GM18858 (cell line): ENCODE results near the gene PPM1F.
"Not testable (repeated sequence)": the region's sequence is repeated elsewhere in the genome, so short reads cannot be mapped to it uniquely, and the experiment has no call there.

ENCODE experiments used
- ATAC-seq: cut with Tn5 transposase; IDR thresholded peaks from one replicate; pipeline ENCODE4 v1.9.1; 2021; ENCODE audit not compliant: unreplicated experiment

PPM1F gene

DNA sequence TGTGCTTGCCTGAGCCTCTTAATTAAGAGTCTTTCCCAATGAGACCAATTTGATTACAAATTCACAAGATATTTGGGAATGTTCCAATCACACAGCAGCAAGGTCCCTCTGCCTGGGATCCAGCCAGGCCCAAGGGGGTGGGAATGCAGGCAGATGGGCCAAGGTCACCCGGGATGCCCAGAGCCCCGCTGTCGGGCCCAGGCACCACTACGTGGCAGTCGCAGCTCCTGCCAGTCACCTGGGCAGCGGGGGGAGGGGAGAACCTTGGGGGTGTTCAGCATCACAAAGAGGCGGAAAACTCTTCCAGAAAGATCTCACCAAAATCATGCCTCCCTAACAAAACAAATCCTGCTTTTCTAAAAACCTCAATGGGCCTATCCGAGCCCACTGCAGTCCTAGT, 30.9 kb downstream of the PPM1F start:
- no peak for ATAC-seq

DNA sequence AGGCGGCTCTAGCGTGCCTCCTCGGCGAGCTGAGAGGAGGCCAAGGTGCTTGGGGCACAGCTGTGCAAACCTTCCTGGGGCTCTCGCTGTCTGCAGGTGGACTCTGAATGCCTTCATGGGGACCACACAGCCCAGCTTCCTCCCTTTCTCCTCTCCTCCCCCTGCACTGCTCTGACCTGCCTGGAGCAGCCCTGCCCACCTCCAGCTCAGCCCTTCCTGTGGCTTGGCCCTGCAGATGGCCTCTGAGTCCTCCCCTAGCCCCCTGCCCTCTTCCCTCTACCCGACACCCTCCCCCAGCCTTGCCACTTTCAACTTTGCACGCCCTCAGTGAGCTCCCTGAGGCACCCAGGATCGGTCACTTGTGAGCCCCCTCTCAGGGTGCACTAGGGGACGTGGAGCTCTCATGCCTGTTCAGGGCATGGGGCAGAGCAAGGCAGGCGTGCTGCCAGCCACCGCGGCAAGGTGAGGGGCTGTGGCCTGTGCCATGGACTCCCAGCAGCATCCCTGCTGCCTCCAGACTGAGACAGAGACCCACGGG, 31.4 kb downstream of the PPM1F start:
- no peak for ATAC-seq

DNA sequence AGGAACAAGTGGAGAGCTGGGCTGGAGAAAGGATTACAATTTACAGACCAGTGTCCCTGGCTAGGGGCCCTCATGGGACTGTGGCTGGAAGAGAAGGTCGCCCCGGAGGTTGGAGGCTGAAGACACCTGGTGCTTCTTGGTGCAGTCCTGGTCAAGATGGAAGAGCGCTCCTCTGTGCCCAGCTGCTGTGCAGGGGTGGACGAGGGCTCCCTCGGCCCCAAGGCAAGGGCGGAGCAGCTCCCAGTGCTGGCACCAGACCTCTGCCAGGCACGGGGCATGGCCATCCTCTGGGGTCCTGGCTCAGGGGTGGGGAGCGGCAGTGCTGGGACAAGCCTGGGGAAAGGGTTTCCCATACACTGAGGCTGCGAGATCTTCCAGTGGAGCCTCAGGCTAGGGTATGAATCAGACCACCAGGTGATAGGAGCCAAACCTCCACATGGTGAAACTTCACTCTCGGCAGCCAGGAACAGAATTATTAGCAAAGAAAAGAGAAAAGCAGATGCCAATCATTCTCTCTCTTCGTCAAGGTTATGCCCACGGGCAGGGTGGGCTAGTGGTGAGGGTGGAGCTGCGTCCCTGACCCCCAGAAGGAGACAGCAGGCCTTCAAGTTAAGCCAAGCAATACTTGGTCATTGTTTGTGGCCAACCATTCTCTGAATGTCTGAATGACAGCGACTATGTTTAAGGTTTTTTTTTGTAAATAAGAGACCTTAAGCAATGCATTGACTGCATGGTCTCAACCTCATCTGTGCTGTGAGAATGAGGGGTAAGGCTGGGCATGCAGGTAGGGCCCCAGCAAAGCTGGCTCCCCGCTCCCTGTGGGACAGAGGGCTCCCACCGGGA, 32.1 kb downstream of the PPM1F start:
- no peak for ATAC-seq

DNA sequence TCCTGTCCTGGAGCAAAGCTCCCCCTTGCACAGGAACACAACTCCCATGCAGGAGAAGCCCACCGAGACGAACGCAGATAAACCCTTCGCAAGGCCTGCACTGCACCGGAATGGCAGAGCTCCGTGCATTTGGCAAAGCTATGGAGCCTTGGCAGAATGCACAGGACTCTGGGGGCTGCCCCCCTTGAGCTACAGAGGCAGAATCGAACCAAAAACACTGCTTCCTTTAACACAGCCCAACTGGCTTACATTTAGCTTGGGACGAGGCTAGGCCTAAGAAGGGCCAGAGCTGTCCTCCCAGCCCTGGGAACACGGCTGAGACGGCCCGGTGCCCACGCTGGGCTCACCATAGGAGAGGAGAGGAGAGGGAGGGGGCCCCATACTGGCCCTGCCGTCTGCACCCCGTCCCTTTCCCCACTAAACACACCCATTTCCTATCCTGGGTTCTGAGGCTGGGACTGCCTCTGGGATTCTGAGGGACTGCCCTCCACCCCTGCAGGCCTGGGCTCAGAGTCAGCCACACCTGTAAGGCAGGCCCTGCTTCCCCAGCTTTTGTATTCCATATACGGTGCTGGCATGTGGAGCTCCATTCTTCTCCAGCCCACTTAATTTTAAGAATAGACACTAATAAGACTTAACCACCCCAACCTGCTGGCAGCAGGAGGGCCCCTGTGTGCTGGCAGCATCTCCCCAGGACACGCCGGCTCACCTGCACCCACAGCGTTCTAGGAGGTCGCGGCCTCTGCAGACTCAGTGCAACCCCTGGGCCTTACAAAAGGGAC, 32.9 kb downstream of the PPM1F start:
- ATAC-seq = no peak

DNA sequence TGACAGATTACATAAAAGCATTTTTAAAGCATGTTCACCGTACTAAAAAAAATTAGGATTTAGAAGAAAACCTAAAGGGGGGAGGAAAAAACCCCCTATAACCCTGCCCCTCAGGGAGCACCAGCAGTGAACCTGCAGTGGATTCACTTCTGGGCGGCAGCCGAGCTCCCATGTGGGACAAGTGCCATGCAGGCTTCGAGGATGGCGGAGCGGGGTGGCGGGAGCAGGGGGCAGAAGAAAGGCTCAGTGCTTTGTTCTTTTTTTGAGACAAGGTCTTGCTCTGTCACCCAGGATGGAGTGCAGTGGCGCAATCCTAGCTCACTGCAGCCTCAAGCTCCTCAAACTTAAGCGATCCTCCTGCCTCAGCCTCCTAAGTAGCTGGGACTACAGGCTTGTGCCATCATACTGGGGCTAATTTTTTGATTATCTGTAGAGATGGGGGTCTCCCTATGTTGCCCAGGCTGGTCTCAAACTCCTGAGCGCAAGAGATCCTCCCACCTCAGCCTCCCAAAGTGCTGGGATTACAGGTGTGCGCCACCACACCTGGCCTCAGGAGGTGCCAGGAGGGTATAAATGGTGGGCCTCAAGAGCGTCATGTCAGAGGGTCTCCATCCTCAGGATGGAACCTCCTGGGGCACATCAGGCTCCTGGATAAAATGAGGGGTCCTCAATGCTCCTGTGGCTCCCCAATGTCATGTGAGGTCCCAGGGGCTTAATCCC, 34.0 kb downstream of the PPM1F start:
- no peak for ATAC-seq

DNA sequence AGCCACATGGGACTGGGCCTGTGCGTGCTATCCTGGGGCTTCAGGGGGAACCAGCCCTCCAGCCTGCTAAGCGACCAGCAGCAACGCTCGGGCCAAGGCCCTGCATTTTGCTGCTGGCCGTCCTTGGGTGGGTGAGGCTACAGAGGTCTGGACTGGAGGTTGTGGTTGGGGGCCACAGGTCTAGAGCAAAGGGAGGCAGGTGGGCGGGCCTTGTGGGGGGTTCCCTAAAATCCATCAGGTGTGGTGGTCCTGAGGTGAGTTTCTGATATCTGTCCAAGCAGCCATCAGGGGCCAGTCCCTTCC, 34.7 kb downstream of the PPM1F start:
- ATAC-seq = no peak

DNA sequence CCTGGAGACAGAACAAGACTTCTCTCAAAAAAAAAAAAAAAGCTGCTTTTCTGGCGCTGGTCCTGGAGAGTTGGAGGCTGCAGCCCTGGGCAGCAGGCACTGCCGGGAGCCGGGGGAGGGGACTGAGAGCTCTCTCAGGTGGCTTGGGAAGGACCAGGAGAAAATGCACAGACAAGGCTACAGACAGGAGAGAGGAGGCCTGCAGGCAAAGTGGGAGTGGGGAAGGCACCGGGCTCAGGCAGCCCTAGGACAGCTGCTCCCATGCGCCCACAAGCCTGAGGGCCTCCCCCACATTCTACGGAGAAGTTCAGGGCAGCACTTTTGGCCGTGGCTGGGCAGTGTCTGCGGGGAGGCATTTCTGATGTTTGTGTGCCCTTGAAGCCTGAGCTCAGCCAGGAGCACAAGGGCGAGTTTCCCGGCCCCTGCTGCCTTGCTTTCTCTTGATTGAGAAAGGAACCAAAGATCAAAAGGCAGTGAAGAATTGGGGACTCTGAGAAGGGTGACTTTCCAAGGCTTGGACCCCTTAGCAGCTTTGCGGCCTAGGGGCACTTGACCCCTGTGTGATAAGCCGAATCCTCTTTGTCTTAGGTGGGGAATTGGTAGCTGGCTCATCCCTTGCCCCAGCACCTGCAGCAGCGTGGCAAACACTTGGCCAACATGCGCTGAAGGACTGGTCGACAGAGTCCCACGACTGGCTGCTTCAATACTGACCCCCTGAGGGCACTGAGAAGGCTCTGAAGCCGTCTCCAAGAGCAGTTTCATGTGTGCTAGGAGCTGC, 35.3 kb downstream of the PPM1F start:
- ATAC-seq = no peak

DNA sequence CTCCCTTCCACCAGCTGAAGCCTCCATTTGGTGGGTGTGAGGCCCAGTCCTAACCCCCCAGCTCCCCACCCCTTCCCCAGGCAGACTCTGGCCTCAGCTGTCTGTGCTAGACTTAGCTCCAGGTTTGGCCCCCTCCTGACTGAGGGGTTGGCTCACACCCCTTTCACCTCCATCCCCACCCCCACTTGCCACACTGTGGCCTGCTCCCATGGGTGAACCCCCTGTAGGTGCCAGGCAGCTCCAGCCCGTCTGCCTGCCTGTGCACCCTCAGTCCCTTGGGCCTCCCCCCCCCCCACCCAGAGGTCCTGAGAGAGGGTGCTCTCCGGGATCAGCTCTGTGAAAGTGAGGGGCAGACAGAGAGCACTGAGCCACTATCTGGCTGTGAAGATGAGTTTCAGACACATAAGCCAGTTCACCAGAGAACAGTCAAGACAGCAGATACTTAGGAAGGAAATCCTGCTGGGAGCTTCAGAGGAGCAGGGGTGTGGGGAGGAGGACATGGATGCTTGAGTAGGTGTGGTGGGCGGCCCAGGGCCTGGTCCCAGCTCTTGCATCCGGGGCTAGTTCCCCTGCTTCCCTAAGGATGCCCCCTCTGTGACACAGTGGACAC, 36.2 kb downstream of the PPM1F start:
- ATAC-seq = no peak

DNA sequence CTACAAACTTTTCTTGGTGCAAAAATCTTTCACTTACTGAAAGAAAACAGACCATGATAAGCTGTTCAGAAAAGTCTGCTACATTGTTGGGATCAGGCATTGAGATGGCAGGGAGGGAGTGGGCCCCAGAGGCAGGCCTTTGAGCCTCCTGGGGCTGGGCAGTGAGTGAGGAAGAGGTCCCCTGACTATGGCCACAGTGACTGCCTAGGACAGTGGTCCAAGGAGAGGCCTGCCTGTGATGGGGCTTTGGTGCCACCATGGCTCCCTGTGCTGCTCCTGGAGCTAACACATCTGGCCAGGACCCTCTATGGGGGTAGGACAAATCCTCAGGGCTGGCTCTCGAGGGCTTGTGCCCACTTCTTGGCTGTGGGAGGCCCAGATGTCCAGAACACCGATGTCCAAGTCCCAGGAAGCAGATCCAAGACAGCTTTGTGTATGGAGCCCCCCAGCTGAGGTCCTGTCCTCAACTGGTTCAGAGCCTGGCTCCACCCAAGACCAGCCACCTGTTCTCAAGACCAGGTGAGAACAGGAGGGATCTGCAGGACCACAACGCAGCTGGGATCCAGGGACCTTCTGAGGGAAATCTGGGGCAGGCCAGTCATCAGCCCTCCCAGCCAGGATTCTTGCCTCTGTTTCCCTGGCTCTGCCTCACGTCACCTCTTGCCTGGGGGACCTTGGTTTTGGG, 36.9 kb downstream of the PPM1F start:
- ATAC-seq = no peak

DNA sequence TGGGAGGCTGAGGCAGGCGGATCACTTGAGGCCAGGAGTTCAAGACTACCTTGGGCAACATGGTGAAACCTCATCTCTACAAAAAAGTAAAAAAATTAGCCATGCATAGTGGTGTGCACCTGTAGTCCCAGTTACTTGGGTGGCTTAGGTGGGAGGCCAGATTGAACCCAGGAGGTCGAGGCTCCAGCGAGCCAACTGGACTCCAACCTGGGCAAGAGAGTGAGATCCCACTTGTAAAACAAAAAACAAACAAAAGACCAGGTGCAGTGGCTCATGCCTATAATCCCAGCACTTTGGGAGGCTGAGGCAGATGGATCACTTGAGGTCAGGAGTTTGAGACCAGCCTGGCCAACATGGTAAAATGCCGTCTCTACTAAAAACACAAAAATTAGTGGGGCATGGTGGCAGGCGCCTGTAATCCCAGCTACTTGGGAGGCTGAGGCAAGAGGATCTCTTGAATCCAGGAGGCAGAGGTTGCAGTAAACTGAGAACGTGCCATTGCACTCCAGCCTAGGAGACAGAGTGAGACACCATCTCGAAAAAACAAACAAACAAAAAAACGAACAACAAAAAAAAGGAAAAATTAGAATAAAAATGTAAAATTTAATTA, 38.5 kb downstream of the PPM1F start:
- ATAC-seq = not testable (repeated sequence)

DNA sequence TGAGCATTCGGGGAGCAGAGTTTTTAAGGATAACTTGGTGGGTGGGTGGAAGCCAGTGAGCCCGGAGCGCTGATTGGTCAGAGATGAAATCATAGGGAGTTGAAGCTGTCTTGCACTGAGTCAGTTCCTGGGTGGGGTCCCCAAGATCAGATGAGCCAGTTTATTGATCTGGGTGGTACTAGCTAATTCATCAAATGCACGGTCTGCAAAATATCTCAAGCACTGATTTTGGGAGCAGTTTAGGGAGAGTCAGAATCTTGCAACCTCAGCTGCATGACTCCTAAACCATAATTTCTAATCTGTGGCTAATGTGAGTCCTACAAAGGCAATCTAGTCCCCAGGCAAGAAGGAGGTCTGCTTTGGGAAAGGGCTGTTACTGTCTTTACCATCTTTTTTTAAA, 42.3 kb downstream of the PPM1F start:
- ATAC-seq = not testable (repeated sequence)

DNA sequence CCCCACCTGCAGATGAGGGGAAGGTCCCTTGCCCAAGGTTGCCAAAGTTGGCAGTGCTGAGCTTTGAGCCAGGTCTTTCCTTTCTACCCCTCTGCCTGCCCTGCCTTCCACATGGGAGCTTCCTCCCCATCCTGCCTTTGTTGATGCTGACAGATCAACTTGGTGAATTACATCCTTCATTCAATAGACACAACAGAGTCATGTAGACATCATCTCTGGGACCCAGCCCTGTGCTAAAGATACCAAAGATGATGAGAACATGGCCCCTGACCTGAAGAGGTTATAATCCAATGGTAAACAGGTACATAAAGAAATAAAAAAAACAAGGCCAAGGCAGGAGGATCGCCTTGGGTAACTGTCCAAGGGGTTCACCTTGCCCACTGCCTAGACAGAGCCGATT, 42.8 kb downstream of the PPM1F start:
- ATAC-seq = no peak

DNA sequence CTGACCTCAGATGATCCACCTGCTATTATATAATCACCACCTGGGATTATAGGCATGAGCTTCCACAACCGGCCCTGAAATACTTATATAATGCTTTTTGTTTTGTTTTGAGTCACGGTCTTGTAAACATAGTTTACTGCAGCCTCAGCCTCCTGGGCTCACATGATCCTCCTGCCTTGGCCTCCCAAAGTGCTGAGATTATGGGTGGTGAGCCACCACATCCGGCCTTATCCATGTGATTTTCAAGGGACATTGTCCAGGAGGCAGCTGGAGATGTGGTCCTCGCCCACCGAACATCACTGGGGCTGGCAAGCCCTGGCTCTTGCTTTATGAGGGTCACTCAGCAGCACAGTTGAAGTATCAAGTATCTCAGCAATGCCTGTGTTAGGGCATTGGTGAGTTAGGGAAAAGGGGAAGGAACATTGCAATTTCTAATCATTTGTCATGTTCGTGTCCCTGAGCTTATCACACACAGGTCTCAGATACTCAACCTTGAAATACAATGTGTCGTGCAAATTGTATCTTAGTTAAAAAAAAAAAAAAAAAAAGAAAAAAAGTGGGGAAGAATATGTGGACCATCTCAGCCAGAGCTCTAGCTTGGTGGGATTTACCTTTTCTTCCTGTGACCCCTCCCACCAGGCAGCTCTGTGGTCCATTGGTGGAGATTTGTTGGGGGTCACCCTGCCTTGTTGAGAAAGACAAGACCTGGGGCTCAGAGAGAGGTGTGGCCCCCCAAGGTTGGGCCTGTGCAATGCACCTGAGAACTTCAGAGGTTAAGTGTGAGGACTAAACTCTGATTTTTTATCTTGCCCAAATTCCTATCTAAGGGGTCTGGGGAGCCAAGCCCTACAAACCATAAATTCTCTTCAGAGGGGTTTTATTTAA, 44.8 kb downstream of the PPM1F start:
- ATAC-seq = no peak

DNA sequence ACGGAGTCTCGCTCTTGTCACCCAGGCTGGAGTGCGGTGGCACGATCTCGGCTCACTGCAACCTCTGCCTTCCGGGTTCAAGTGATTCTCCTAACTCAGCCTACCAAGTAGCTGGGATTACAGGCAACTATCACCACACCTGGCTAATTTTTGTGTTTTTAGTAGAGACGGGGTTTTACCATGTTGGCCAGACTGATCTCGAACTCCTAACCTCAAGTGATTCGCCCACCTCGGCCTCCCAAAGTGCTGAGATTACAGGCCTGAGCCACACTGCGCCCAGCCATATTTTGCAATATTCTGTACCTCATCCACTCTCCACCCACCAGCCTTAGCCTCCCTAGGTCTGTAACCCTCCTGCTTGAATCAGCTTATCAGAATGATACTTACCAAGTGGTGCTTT, 47.4 kb downstream of the PPM1F start:
- ATAC-seq = not testable (repeated sequence)

DNA sequence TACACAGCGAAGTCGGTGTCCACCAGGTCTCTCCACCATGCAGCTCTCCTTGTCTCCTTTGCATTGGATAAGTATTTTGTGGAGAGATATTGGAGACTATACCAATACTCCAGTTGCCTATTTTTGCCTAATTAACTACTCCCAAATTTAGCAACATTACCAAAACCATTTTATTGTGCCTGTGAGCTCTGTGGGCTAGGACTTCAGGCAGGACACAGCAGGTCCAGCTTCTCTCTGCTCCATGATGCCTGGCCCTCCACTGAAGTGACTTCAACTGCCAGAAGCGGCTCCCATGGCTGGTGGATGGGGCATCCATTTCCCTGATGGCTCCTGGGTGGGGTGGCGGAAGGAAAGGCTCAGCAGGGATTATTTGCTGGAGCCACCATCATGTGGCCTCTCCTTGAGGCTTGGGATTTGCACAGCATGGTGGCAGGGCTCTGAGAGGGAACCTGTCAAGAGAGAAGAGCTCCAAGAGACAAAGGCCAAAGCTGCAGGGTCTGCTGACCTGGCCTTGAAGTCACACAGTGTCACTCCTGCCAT, 48.3 kb downstream of the PPM1F start:
- ATAC-seq = no peak

DNA sequence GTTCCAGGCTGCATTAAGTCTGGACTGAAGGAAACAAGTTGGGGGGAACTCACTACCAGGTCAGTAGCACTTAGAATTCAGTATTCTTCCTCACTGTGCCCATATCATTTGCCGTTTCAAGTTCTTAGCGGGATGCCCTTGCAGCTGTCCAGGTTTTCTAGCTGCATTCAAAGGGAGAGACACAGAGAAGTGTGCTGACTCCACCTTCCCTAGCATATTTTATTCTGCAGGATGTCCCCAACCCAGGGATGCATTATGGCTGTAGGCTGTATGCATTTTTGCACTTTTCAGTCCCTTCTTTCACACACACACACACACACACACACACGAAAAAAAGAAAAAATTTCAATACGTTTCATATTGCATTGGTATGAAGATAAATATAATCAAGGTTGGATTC, 49.4 kb downstream of the PPM1F start:
- ATAC-seq = no peak

DNA sequence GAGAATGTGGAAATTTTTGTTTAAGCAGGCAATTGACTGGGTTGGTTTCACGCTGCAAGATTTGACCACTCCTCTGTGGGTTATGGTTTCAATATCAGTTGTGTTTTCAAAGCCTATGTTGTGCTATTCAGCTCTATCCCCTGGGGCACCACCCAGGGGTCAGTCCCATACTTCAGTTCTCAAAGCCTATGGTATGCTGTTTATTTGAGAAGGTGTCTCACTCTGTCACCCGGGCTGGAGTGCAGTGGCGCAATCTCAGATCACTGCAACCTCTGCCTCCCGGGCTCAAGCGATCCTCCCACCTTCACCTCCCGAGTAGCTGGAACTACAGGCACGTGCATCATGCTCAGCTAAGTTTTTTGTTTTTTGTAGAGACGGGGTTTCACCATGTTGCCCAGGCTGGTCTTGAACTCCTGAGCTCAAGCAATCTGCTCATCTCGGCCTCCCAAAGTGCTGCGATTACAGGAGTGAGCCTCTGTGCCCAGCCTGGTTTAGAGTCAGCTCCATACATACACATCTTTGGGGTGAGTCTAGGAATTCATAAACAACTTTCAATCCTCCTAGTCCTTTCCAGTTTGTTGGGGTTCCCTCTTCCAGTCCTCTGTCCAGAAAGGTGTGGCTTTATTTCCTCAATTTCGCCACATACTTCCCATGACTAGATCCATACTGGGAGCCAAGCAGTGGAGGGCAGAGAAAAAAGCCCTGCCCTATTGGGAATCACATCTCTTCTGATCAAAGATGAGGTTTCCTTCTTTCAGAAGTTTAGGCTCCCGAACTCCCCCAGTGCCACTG, 50.2 kb downstream of the PPM1F start:
- peak; percentile 58 for ATAC-seq
